Transverse colon (tissue), 4 donors: Measurements from ENCODE around the gene TFRC.

Source experiments
- EP300 ChIP-seq: sonication (generic); formaldehyde crosslinking; IDR thresholded peaks from one replicate; pipeline ENCODE4 v1.6.1; 2017; ENCODE audit warnings: antibody characterized with exemption, low read depth
- POLR2AphosphoS5 ChIP-seq, 3 donors: sonication (generic); formaldehyde crosslinking; IDR thresholded peaks; one replicate each; pipeline ENCODE4 v1.6.1; 2016; ENCODE audit warnings: antibody characterized with exemption in 3 of 3
- TF ChIP-seq, protein P1 (sequence below), 5 experiments: fragments of 200-600 bp in 3 of 5; fragments of 450-650 bp in 2 of 5; sonication (generic) in 3 of 5; IDR thresholded peaks; 1 replicate in 2 of 5; 2 replicates in 3 of 5; pipeline ENCODE4 v1.5.1; 2016 to 2017; ENCODE audit warnings: antibody characterized with exemption in 5 of 5, inconsistent platforms in 3 of 5, mild to moderate bottlenecking in 2 of 5, moderate library complexity in 1 of 5

DNA sequence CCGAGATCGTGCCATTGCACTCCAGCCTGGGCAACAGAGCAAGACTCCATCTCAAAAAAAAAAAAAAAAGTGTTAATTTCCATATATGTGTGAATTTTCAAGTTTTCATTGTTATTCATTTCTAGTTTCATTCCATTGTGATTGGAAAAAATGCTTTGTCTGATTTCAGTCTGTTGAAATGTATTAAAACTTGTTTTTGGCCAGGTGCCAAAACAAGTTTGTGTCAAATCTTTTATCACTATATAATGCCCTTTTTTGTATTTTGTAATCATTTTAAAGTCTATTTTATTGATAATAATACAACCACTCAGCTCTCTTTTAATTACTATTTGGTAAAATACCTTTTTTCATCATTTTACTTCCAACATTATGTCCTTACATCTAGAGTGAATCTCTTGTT, 42.5 kb downstream of the TFRC start:
- TF ChIP-seq, protein P1, sequence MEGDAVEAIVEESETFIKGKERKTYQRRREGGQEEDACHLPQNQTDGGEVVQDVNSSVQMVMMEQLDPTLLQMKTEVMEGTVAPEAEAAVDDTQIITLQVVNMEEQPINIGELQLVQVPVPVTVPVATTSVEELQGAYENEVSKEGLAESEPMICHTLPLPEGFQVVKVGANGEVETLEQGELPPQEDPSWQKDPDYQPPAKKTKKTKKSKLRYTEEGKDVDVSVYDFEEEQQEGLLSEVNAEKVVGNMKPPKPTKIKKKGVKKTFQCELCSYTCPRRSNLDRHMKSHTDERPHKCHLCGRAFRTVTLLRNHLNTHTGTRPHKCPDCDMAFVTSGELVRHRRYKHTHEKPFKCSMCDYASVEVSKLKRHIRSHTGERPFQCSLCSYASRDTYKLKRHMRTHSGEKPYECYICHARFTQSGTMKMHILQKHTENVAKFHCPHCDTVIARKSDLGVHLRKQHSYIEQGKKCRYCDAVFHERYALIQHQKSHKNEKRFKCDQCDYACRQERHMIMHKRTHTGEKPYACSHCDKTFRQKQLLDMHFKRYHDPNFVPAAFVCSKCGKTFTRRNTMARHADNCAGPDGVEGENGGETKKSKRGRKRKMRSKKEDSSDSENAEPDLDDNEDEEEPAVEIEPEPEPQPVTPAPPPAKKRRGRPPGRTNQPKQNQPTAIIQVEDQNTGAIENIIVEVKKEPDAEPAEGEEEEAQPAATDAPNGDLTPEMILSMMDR (IDR thresholded peaks at IDR 0.05) = no peak
- TF ChIP-seq POLR2AphosphoS5 (IDR thresholded peaks at IDR 0.05) = no peak
- no peak for TF ChIP-seq EP300
